GM19324 (cell line): Measurements from ENCODE around the gene HNRNPL.
"Not testable (repeated sequence)": the region's sequence is repeated elsewhere in the genome, so short reads cannot be mapped to it uniquely, and the experiment has no call there.

ENCODE experiments used
- ATAC-seq: cut with Tn5 transposase; IDR thresholded peaks from one replicate; pipeline ENCODE4 v1.9.1; 2021; ENCODE audit warnings: mild to moderate bottlenecking, moderate library complexity; ENCODE audit not compliant: unreplicated experiment, low FRiP score

HNRNPL gene

DNA sequence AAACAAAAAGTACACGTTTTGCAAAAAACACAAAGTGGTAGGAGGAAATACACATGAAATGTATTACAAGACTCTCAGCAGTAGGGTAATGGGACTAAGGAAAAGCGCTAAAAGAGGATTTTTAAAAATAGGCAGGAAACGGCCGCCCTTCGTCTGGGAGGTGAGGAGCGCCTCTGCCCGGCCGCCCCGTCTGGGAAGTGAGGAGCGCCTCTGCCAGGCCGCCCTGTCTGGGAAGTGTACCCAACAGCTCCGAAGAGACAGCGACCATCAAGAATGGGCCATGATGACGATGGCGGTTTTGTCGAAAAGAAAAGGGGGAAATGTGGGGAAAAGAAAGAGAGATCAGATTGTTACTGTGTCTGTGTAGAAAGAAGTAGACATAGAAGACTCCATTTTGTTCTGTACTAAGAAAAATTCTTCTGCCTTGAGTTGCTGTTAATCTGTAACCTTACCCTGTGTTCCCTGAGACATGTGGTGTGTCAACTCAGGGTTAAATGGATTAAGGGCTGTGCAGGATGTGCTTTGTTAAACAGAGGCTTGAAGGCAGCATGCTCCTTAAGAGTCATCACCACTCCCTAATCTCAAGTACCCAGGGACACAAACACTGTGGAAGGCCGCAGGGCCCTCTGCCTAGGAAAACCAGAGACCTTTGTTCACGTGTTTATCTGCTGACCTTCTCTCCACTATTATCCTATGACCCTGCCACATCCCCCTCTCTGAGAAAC lies 42.2 kb downstream of the HNRNPL start:
- not testable (repeated sequence) for ATAC-seq

DNA sequence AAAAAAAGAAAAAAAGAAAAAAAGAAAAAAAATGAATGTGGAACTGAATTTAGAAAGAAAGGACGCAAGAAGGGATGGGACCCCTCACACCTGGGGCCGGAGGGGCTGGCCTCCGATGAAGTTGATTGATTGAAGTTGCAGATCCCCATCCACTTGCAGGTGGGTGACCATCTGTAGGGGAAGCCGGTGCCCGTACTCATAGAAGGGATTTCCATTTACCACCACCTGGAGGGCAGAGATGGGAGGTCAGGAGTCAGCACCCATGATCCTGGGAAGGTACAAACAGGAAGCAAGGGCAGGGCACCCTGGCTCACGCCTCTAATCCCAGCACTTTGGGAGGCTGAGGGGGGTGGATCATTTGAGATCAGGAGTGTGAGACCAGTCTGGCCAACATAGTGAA lies 43.4 kb downstream of the HNRNPL start:
- ATAC-seq, result no peak

DNA sequence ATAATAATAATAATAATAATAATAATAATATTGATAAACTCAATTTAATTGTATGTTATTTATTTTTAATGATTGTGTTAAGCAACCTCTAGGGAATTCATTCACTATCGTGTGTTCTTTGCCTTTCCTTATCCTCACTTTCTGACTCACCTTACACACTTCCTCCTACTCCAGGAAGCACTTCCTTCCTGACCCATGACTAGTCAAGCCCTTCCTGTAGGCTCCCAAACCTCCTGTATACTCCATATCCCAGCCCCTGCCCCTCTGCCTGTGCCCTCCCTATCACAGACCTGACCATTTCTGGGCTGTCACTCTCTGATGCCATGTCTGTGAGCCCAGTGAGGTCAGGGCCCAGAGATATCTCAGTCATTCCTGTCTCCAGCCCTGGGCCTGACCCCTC lies 44.6 kb downstream of the HNRNPL start:
- no peak for ATAC-seq

DNA sequence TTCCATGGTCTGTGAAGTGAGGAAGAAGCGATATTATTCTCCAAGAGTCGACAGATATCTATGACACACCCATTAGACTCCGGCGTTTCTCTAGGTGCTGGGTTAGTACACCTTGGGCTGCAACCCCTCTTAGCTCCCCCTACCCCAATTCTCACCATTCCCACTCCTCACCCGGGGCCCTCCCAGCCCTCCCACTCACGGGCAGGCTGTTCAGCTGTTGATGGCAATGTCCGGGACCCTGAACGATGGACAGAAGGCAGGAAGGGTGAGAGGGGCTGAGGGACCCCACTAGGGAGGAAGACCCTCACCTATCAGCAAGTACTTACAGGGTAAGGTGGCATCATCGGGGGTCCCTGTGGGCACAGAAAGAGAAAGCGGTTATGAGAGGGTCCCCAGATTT lies 46.2 kb downstream of the HNRNPL start:
- no peak for ATAC-seq

DNA sequence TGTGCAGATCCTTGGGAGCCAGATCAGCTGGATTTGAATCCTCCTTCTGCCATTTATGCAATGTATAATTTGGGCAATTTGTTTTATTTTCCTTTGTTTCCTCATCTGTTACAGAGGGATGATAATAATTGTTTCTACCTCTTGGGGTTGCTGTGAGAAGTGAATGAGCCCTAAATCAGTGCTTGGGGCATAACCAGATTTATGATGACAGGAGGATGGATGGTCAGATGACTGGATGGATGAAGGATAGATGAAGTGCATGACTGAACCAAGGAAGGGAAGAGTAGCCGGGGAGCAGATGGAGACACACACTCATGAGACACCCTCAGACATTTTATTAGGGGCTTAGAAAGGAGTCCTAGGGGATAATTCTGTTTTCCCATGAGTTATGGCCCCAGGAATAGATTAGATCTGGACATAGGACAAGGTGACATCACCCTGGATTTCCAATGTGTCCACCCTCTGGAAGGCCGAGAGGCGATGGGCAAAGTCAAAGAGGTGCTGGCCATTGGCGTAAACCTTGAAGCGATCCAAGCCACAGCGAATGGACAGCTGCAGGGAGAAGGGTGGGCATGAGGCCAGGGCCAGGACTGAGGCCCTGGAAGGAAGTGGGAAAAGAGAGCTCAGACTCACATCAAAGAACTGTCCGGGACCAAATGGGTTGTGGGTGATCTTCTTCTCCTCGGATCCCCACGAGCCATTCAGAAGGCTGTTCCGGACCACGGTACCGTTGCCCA lies 48.3 kb downstream of the HNRNPL start:
- no peak for ATAC-seq

DNA sequence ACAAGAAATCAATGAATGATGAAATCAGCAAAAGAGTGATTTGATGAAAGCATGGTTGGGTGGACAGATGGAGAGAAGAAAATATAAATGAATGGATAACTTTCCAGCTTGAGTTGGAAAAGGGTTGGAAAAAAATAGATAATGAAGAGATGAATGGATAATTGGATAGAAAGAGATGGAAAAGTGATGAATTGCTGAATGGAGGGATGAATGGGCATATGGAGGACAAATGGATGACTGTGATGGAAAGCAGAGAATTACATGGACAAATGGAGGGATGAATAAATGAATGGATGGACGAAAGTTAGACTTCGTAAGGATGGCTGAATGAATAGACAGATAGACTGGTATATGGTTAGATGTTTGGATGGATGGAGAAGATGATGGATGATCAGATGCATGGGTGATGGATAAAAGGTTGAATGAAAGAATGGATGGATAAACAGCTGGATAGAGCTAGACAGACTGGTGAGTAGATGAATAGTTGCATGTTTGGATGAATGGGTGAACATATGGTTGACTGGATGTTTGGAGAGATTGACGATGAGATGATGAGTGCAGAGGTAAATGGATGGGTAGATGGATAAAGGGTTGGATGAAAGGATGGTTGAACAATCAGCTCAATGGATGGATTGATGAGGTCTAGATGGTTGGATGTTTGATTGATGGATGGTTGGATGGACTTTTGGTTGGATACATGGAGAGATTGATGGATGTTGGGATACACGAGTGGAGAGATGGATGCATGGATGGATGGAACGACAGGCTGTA lies 49.0 kb downstream of the HNRNPL start:
- no peak for ATAC-seq

DNA sequence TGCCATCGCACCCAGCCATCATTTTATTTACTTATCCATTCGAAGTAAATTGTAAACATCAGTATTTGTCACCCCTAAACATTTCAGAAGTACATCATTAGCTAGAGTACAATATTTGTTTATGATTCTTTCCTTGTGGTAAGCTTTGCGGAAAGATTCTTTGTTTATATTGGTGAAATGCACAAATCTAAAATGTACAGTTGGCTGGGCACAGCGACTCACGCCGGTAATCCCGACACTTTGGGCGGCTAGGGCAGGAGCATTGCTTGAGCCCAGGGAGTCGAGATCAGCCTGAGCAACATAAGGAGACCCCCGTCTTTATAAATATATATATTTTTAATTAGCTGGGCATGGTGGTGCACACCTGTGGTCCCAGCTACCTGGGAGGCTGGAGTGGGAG lies 50.7 kb downstream of the HNRNPL start:
- ATAC-seq, result no peak

DNA sequence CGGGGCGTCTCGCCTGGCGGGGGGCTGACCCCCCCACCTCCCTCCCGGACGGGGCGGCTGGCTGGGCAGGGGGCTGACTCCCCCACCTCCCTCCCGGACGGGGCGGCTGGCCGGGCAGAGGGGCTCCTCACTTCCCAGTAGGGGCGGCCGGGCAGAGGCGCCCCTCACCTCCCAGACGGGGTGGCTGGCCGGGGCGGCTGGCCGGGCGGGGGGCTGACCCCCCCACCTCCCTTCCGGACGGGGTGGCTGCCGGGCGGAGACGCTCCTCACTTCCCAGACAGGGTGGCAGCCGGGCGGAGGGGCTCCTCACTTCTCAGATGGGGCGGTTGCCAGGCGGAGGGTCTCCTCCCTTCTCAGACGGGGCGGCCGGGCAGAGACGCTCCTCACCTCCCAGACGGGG lies 52.0 kb downstream of the HNRNPL start:
- not testable (repeated sequence) for ATAC-seq

DNA sequence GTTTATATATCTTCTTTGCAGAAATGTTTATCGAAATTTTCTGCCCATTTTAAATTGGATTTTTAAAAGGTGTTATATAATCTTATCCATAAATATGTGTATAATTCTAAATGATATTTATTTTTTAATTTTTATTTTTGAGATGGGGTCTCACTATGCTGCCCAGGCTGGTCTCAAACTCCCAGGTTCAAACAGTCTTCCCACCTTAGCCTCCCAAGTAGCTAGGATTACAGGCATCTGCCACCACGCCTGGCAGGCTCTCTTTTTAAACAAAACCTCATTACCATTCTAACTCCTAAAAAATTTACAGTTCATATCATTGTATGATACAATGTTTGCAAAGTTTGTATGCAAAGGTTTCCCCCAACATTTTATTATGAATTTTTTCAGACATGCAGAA lies 53.6 kb downstream of the HNRNPL start:
- ATAC-seq, result no peak

DNA sequence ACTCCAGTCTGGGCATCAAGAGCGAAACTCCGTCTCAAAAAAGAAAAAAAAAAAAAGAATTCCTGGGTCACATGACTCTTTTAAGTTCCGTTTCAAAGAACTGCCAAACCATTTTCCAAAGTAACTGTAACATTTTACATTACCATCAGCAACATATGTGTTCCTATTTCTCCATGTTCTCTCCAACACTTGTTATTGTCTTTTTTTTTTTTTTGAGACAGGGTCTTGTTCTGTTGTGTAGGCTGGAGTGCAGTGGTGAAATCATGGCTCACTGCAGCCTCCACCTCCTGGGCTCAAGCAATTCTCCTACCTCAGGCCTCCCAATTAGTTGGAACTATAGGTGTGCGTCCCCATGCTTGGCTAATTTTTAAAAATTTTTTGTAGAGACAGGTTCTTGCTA lies 54.2 kb downstream of the HNRNPL start:
- ATAC-seq, result no peak

DNA sequence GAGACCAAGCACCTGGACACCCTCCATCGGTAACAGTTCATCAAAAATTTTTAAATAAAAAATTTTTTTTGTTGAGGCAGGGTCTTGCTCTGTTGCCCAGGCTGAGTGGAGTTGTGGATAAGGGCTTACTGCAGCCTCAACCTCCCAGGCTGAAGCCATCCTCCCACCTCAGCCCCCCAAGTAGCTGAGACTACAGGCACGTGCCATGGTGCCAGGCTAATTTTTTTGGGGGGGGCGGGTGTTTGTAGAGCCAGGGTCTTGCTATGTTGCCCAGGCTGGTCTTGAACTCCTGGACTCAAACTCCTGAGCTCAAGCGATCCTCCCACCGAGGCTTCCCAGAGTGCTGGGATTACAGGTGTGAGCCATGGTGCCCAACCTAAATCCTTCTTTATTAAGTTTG lies 56.1 kb downstream of the HNRNPL start:
- ATAC-seq, result no peak

DNA sequence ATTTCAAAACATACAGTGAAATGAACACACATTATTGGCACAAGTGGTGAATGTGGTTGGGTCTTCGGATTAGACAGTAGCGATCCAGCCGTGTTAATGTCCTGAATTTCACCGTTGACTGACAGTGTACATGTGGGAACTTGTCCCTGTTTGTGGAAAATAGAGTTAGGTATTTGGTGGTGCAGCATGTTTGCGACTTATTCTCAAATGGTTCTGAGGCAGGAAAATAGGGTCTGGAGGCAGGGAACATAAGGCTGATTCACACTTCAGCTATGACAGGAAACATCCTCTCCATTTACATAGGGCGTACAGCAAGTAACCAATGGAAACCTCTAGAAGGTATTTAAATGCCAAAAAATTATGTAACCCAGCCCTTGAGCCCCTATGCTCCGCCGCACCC lies 56.6 kb downstream of the HNRNPL start:
- no peak for ATAC-seq

DNA sequence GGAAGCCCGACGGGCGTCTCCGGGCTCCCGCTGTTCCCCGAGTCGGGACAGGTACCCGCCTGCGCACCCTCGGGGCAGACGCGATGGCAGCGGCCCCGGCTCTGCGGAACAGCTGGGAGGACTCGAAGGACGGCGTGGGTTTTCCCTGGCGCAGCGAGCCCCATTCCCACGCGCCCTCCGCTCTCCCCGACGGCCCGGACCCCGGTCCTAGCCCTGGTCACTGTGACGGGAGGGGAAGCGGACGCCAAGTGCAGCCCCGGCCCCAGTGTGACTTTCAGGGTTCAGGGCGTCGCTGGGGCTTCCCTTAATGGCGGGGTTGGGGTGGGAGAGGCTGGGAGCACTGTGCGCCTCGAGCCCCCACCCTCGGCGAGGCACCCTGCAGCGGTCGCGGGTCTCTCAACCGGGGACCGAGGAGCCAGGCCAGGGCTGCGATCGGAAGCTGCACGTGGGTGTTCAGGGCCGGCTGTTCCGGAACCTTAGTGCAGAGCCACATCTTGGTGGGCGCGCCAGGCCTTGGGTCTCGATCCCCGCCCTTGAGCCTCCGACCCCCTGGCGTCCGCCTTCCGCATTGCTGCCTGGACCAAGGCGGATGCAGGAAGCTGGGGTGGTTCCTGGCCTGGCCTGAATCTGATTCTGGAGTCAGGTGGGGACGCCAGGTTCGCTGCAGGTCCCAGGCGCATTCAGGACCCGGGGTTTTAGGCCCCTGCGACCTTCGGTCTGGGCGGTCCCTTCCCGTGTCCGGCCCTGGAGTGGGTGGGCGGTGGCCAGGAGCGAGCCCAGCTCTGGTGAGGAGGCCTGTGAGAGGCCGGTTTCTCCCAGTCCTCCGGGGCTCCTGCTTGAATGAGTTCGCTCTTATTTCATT lies 57.3 kb downstream of the HNRNPL start:
- no peak for ATAC-seq

DNA sequence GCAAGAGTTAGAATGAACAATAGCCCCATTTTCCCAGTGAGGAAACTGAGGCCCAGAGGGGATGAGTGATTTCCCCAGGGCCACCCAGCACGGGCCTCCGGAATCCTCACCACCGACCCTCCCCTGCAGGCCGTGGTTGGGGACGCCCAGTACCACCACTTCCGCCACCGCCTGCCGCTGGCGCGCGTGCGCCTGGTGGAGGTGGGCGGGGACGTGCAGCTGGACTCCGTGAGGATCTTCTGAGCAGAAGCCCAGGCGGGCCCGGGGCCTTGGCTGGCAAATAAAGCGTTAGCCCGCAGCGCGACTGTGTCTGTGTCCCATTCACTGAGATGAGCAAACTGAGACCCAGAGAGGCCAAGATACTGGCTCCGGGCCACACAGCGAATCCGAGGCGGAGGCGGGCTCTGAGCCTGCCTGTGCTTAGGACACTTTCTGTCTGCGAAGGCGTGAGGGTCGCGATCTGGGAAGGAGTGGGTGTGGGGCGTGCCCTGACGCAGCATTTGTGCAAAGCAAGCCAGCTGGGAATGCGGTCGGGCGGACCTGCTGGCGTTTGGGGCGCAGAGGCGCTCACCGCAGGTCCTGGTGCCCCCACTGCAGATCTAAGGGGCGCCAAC lies 58.2 kb downstream of the HNRNPL start:
- not testable (repeated sequence) for ATAC-seq

DNA sequence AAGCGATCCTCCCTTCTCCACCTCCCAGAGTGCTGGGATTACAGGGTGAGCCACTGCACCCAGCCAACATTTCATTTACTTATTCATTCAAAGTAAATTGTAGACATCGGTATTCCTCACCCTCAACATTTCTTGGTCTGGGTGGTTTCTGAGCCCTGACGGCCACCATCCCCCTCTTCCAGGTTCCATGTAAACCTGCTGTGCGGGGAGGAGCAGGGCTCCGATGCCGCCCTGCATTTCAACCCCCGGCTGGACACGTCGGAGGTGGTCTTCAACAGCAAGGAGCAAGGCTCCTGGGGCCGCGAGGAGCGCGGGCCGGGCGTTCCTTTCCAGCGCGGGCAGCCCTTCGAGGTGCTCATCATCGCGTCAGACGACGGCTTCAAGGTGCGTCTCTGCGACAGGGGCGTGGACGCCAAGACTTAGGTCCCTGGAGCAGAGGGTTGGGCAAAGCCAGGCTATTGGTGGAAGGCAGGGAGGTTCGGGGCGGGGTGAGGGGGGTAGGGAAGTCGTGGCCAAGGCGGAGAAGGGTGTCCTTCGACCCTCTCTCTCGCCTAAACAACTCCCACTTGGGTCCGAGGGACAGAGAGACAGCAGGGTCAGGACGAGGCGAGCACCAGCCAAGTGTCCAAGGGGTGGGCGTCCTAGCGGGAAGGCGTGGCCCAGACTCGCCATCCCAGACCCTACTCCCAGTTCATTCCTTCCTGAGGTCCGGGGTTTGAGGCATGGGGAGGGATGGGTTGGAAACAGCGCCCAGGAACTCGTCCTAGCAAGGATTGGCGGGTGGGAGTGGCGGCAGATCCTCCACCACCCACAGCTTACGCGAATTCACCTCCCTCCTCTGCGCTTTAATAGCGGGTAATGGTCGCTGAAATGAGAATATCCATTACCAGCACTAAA lies 59.0 kb downstream of the HNRNPL start:
- ATAC-seq, result not testable (repeated sequence)

DNA sequence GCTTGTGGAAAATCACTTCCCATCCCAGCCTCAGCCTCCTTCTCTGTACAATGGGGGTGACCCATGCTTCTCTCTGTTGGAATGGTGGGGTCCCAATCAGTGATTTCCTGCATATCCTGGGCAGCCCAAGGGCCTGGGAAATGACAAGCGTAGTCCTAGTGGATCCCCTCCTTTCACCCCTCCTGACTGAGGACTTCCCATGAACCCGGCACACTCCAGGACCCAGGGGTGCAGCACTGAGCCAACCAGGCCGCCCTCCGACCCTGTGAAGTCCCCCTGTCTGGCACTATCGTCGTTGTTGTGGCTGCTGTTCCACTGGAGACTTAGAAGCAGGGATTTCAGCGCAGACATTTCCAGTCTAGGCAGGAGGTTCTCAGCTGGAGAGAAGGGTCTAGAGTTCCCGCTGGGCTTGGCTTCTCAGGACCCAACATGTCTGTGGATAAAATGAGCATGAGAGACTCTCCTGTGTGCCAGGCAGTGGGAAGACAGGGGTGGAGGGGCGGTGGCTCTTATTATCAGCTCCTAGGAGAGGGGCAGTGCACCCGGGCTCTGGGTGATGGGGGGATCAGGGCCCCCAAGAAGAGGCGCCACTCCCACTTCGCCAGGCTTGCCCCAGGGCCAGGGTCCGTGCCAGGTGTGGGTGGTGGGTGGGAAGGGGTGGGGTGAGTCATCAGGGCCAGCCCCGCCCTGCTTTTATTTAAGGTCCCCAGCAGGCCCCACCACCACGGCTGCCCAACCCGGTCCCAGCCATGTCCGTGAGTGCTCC lies 61.1 kb downstream of the HNRNPL start, which contains the start of gene LGALS7B:
TSS of gene LGALS7B (plus strand) at position 723 of the 766 bp plus-strand sequence. CDS start at position 750, 27 bp downstream.
- ATAC-seq, result no peak

DNA sequence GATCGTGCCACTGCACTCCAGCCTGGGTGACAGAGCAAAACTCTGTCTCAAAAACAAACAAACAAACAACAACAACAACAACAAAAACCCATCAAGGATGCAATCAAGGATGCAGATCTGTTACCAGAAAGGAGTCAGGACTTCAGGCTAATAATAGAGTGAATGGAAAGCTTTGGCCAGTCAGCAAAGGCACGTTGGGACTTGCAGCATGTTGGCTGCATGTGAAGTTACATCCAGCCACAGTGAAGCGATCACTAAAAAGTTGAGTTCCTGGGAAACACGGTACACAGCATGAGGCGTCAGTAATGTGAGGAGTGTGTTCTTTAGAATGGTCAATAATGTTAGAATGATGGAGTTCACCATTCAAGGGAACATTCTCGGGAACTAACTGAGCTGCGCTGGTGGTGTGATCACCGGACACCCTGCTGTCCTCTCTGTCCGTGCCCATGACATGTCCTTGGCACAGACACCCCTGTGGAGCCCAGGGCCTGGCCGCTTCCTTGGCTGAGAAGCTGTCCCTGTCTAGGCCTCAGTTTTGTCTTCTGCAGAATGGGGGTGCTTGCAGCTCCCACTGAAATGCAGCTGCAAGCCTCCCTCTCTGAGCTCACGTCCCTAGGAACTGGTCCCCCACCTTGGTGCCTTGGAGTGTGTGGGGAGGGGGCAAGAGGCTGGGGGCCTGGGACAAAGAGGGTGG lies 63.1 kb downstream of the HNRNPL start:
- no peak for ATAC-seq
